HEK293 (cell line): ENCODE measurements around the gene CCDC85C.

Source experiments
- KLF10 ChIP-seq: fragments of 450-650 bp; IDR thresholded peaks from 2 replicates; pipeline ENCODE4 v1.5.1; 2018; ENCODE audit warnings: missing biosample characterization, mild to moderate bottlenecking, missing genetic modification characterization
- OSR2 ChIP-seq: fragments of 450-650 bp; formaldehyde crosslinking; IDR thresholded peaks from 2 replicates; pipeline ENCODE4 v1.5.1; 2016; ENCODE audit warnings: missing biosample characterization, missing genetic modification characterization
- PRDM10 ChIP-seq: fragments of 450-650 bp; formaldehyde crosslinking; IDR thresholded peaks from 2 replicates; pipeline ENCODE4 v1.5.1; 2016; ENCODE audit warnings: missing biosample characterization, missing genetic modification characterization
- SP2 ChIP-seq: fragments of 450-650 bp; formaldehyde crosslinking; IDR thresholded peaks from 2 replicates; pipeline ENCODE4 v1.5.1; 2016; ENCODE audit warnings: missing biosample characterization, missing genetic modification characterization
- TCF7L2 ChIP-seq: IDR thresholded peaks from 2 replicates; pipeline ENCODE4 v1.6.1; 2011; ENCODE audit warnings: low read depth, mild to moderate bottlenecking, inconsistent platforms, low read length, moderate library complexity, borderline replicate concordance
- YY1 ChIP-seq: fragments of 450-650 bp; formaldehyde crosslinking; IDR thresholded peaks from 2 replicates; pipeline ENCODE4 v1.5.1; 2018; ENCODE audit warnings: missing biosample characterization, missing genetic modification characterization
- ZFP41 ChIP-seq: fragments of 450-650 bp; formaldehyde crosslinking; IDR thresholded peaks from 2 replicates; pipeline ENCODE4 v1.5.1; 2016; ENCODE audit warnings: missing biosample characterization, missing genetic modification characterization, borderline replicate concordance
- ZNF148 ChIP-seq: fragments of 450-650 bp; formaldehyde crosslinking; IDR thresholded peaks from 2 replicates; pipeline ENCODE4 v1.5.0; 2017; ENCODE audit warnings: missing biosample characterization, missing genetic modification characterization, borderline replicate concordance
- ZNF239 ChIP-seq: fragments of 450-650 bp; formaldehyde crosslinking; IDR thresholded peaks from 2 replicates; pipeline ENCODE4 v1.5.1; 2016; ENCODE audit warnings: missing biosample characterization, missing genetic modification characterization
- ZNF280D ChIP-seq: fragments of 450-650 bp; formaldehyde crosslinking; IDR thresholded peaks from 2 replicates; pipeline ENCODE4 v1.5.1; 2016; ENCODE audit warnings: missing biosample characterization, missing genetic modification characterization
- ZNF324 ChIP-seq: fragments of 450-650 bp; formaldehyde crosslinking; IDR thresholded peaks from 2 replicates; pipeline ENCODE4 v1.5.1; 2016; ENCODE audit warnings: missing biosample characterization, missing genetic modification characterization
- ZNF341 ChIP-seq: fragments of 450-650 bp; formaldehyde crosslinking; IDR thresholded peaks from 2 replicates; pipeline ENCODE4; 2016; ENCODE audit warnings: low read depth, missing biosample characterization, missing genetic modification characterization
- ZNF37A ChIP-seq: fragments of 450-650 bp; IDR thresholded peaks from 2 replicates; pipeline ENCODE4 v1.5.1; 2018; ENCODE audit warnings: missing biosample characterization, missing genetic modification characterization
- ZNF530 ChIP-seq: fragments of 450-650 bp; formaldehyde crosslinking; IDR thresholded peaks from 2 replicates; pipeline ENCODE4 v1.5.1; 2016; ENCODE audit warnings: low read depth, missing biosample characterization, missing genetic modification characterization
- ZNF544 ChIP-seq: fragments of 450-650 bp; formaldehyde crosslinking; IDR thresholded peaks from 2 replicates; pipeline ENCODE4 v1.5.0; 2017; ENCODE audit warnings: missing biosample characterization, missing genetic modification characterization
- ZNF555 ChIP-seq: fragments of 450-650 bp; formaldehyde crosslinking; conservative IDR thresholded peaks from 2 replicates; pipeline ENCODE4 v1.5.1; 2017; ENCODE audit warnings: missing biosample characterization, mild to moderate bottlenecking, missing genetic modification characterization, inconsistent platforms
- ZNF747 ChIP-seq: fragments of 450-650 bp; formaldehyde crosslinking; IDR thresholded peaks from 2 replicates; pipeline ENCODE4 v1.5.1; 2016; ENCODE audit warnings: missing biosample characterization, missing genetic modification characterization
- ZNF76 ChIP-seq: fragments of 450-650 bp; formaldehyde crosslinking; IDR thresholded peaks from 2 replicates; pipeline ENCODE4; 2016; ENCODE audit warnings: low read depth, missing biosample characterization, missing genetic modification characterization, borderline replicate concordance
- ZSCAN23 ChIP-seq: fragments of 450-650 bp; formaldehyde crosslinking; IDR thresholded peaks from 2 replicates; pipeline ENCODE4 v1.5.1; 2016; ENCODE audit warnings: missing biosample characterization, missing genetic modification characterization
- ZXDB ChIP-seq: fragments of 450-650 bp; formaldehyde crosslinking; IDR thresholded peaks from 2 replicates; pipeline ENCODE4 v1.5.1; 2016; ENCODE audit warnings: missing biosample characterization, missing genetic modification characterization
- TF ChIP-seq, protein P1 (sequence below): fragments of 450-650 bp; formaldehyde crosslinking; IDR thresholded peaks from 2 replicates; pipeline ENCODE4 v1.5.1; 2016; ENCODE audit warnings: missing biosample characterization, missing genetic modification characterization
- TF ChIP-seq, protein P2 (sequence below): fragments of 450-650 bp; formaldehyde crosslinking; IDR thresholded peaks from 2 replicates; pipeline ENCODE4 v1.5.1; 2016; ENCODE audit warnings: missing biosample characterization, missing genetic modification characterization
- TF ChIP-seq, protein P3 (sequence below): fragments of 450-650 bp; IDR thresholded peaks from 2 replicates; pipeline ENCODE4 v1.5.1; 2018; ENCODE audit warnings: missing biosample characterization, mild to moderate bottlenecking, missing genetic modification characterization

The CCDC85C gene

GRCh38 chr14:99604278-99604765, 315 bp upstream of the CCDC85C start (continued):
- TF ChIP-seq, protein P1, sequence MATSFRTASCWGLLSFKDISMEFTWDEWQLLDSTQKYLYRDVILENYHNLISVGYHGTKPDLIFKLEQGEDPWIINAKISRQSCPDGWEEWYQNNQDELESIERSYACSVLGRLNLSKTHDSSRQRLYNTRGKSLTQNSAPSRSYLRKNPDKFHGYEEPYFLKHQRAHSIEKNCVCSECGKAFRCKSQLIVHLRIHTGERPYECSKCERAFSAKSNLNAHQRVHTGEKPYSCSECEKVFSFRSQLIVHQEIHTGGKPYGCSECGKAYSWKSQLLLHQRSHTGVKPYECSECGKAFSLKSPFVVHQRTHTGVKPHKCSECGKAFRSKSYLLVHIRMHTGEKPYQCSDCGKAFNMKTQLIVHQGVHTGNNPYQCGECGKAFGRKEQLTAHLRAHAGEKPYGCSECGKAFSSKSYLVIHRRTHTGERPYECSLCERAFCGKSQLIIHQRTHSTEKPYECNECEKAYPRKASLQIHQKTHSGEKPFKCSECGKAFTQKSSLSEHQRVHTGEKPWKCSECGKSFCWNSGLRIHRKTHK (tag by site-specific recombination): no peak
- TF ChIP-seq ZNF341 (tag by site-specific recombination) (peak; percentile 79), YY1 (no peak), SP2 (tag by site-specific recombination) (peak; percentile 65), ZNF544 (tag by site-specific recombination) (no peak), ZNF148 (tag by site-specific recombination) (no peak), ZNF747 (tag by site-specific recombination) (no peak), ZFP41 (tag by site-specific recombination) (no peak), ZNF324 (no peak), TCF7L2 (no peak), ZNF280D (tag by site-specific recombination) (no peak), ZNF239 (no peak), ZNF530 (tag by site-specific recombination) (no peak), ZNF555 (tag by site-specific recombination) (no peak), ZNF37A (tag by site-specific recombination) (peak; percentile 31; the same call in 1 of the 2 replicates), ZNF76 (tag by site-specific recombination) (peak; percentile 72), OSR2 (tag by site-specific recombination) (peak; percentile 23; the same call in 1 of the 2 replicates), ZXDB (peak; percentile 99), KLF10 (tag by site-specific recombination) (peak; percentile 100), ZSCAN23 (tag by site-specific recombination) (no peak), PRDM10 (peak; percentile 89)
- TF ChIP-seq, protein P2, sequence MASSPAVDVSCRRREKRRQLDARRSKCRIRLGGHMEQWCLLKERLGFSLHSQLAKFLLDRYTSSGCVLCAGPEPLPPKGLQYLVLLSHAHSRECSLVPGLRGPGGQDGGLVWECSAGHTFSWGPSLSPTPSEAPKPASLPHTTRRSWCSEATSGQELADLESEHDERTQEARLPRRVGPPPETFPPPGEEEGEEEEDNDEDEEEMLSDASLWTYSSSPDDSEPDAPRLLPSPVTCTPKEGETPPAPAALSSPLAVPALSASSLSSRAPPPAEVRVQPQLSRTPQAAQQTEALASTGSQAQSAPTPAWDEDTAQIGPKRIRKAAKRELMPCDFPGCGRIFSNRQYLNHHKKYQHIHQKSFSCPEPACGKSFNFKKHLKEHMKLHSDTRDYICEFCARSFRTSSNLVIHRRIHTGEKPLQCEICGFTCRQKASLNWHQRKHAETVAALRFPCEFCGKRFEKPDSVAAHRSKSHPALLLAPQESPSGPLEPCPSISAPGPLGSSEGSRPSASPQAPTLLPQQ: 0 out of 2 replicates have a peak, but pooled peaks have one; percentile 18
- TF ChIP-seq, protein P3, sequence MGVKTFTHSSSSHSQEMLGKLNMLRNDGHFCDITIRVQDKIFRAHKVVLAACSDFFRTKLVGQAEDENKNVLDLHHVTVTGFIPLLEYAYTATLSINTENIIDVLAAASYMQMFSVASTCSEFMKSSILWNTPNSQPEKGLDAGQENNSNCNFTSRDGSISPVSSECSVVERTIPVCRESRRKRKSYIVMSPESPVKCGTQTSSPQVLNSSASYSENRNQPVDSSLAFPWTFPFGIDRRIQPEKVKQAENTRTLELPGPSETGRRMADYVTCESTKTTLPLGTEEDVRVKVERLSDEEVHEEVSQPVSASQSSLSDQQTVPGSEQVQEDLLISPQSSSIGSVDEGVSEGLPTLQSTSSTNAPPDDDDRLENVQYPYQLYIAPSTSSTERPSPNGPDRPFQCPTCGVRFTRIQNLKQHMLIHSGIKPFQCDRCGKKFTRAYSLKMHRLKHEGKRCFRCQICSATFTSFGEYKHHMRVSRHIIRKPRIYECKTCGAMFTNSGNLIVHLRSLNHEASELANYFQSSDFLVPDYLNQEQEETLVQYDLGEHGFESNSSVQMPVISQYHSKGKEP (tag by site-specific recombination): no peak; the same call in 1 of the 2 replicates
